Measurements from ENCODE around the gene APMAP. TPM values are rescaled to one million over a fixed set of nuclear protein-coding genes. Genes with fewer than 3 reads are reported as not detected.

The APMAP gene
- total and polyA plus RNA-seq, 10 of the 15 experiments (the other 5 are each of a cell fraction or from before 2014, with no cell fraction given) = 12.1 to 60.2 (median 32.7) TPM

DNA sequence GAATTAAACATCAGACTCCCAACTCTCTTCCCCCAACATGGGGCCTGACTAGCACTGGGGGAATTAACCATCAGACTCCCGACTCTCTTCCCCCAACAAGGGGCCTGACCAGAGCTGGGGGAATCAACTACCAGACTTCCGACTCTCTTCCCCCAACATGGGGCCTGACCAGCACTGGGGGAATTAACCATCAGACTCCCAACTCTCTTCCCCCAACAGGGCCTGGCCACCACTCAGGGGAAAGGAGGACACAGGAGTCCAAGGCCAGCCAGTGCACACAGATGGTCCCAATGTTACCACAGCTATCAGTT lies 30.4 kb downstream of the APMAP start:
- no peak overlapping the region for H3K4me2 ChIP-seq (ENCODE audit: control insufficient read depth, insufficient read depth)
- H3K9me3 ChIP-seq (replicated peaks; ENCODE audit: control insufficient read depth, insufficient read depth, low read length) = no peaks in the 10 kb centered on the region
- ChIA-PET CTCF (interaction anchor here (0.6 to 2.2 kb wide), 3 partner anchors 9 to 32 kb away, joined by 3 to 7 read pairs (median 3); no protein-coding TSS in a partner anchor), RAD21 (ENCODE audit: unreplicated experiment) (no interaction called here), POLR2A (no interaction called here), SMC1A (ENCODE audit: uncharacterized antibody, unreplicated experiment) (no interaction called here)
- ATAC-seq (no peak), FAIRE-seq (no peak), DNase-seq (ENCODE audit: low read depth, low spot score) (no peak)
- H3K4me3 ChIP-seq = no peak overlapping the region
- BruUV-seq (replicated peaks) = no TSS peak
- in situ Hi-C loops (cut with MboI) (no loop called here), intact Hi-C loops (cut with micrococcal nuclease; ENCODE audit: unreplicated experiment) (no loop called here)
- no peak overlapping the region for H3K9ac ChIP-seq (ENCODE audit: control insufficient read depth, insufficient read depth, low read length)
- H3K27ac ChIP-seq (ENCODE audit: control insufficient read depth, insufficient read depth) = no peak overlapping the region
- H3K27me3 ChIP-seq (replicated peaks in 1 of 2; ENCODE audit: control insufficient read depth in 2 of 2, insufficient read depth in 2 of 2, low read length in 1 of 2) = no peaks in the 10 kb centered on the region
- H3K36me3 ChIP-seq (ENCODE audit: control insufficient read depth in 2 of 2, insufficient read depth in 2 of 2, low read length in 1 of 2) = peaks cover 5 to 16% of the 10 kb centered on the region in 2 experiments; a peak in 3 of 4 replicates
- H4K20me1 ChIP-seq (ENCODE audit: control insufficient read depth, insufficient read depth) = no peaks in the 10 kb centered on the region
- TF ChIP-seq, protein P1, sequence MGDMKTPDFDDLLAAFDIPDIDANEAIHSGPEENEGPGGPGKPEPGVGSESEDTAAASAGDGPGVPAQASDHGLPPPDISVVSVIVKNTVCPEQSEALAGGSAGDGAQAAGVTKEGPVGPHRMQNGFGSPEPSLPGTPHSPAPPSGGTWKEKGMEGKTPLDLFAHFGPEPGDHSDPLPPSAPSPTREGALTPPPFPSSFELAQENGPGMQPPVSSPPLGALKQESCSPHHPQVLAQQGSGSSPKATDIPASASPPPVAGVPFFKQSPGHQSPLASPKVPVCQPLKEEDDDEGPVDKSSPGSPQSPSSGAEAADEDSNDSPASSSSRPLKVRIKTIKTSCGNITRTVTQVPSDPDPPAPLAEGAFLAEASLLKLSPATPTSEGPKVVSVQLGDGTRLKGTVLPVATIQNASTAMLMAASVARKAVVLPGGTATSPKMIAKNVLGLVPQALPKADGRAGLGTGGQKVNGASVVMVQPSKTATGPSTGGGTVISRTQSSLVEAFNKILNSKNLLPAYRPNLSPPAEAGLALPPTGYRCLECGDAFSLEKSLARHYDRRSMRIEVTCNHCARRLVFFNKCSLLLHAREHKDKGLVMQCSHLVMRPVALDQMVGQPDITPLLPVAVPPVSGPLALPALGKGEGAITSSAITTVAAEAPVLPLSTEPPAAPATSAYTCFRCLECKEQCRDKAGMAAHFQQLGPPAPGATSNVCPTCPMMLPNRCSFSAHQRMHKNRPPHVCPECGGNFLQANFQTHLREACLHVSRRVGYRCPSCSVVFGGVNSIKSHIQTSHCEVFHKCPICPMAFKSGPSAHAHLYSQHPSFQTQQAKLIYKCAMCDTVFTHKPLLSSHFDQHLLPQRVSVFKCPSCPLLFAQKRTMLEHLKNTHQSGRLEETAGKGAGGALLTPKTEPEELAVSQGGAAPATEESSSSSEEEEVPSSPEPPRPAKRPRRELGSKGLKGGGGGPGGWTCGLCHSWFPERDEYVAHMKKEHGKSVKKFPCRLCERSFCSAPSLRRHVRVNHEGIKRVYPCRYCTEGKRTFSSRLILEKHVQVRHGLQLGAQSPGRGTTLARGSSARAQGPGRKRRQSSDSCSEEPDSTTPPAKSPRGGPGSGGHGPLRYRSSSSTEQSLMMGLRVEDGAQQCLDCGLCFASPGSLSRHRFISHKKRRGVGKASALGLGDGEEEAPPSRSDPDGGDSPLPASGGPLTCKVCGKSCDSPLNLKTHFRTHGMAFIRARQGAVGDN (IDR thresholded peaks at IDR 0.05) = no peak
- no peak for TF ChIP-seq PAX5 (IDR thresholded peaks at IDR 0.05; ENCODE audit: borderline replicate concordance, low read depth, low read length)
- no peak for TF ChIP-seq RAD51 (IDR thresholded peaks at IDR 0.05)
- TF ChIP-seq RBBP5 (conservative IDR thresholded peaks at IDR 0.05) = no peak
- TF ChIP-seq, protein P2, sequence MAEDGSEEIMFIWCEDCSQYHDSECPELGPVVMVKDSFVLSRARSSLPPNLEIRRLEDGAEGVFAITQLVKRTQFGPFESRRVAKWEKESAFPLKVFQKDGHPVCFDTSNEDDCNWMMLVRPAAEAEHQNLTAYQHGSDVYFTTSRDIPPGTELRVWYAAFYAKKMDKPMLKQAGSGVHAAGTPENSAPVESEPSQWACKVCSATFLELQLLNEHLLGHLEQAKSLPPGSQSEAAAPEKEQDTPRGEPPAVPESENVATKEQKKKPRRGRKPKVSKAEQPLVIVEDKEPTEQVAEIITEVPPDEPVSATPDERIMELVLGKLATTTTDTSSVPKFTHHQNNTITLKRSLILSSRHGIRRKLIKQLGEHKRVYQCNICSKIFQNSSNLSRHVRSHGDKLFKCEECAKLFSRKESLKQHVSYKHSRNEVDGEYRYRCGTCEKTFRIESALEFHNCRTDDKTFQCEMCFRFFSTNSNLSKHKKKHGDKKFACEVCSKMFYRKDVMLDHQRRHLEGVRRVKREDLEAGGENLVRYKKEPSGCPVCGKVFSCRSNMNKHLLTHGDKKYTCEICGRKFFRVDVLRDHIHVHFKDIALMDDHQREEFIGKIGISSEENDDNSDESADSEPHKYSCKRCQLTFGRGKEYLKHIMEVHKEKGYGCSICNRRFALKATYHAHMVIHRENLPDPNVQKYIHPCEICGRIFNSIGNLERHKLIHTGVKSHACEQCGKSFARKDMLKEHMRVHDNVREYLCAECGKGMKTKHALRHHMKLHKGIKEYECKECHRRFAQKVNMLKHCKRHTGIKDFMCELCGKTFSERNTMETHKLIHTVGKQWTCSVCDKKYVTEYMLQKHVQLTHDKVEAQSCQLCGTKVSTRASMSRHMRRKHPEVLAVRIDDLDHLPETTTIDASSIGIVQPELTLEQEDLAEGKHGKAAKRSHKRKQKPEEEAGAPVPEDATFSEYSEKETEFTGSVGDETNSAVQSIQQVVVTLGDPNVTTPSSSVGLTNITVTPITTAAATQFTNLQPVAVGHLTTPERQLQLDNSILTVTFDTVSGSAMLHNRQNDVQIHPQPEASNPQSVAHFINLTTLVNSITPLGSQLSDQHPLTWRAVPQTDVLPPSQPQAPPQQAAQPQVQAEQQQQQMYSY (CRISPR knock-in tag; IDR thresholded peaks at IDR 0.05) = no peak
- WGBS (ENCODE audit: insufficient coverage, insufficient replicate concordance, low lambda C conversion rate, missing lambda C conversion rate) = 100% methylated on average over 2 of the region's 2 CpGs
- no peak overlapping the region for H2AFZ ChIP-seq (ENCODE audit: control insufficient read depth, low read depth, low read length)
- H3K4me1 ChIP-seq (ENCODE audit: control insufficient read depth, insufficient read depth, low read length) = no peaks in the 10 kb centered on the region
- H3K79me2 ChIP-seq (ENCODE audit: control insufficient read depth, insufficient read depth, low read length) = no peaks in the 10 kb centered on the region
